Mononuclear cell (primary cell): Measurements from ENCODE around the gene DNTT. TPM values are rescaled to one million over a fixed set of nuclear protein-coding genes. Genes with fewer than 3 reads are reported as not detected.

Experiments used
- H3K27me3 ChIP-seq: 2 replicates; pipeline ENCODE4 v1.6.0; 2011; ENCODE audit warnings: low read length, control low read depth; ENCODE audit not compliant: insufficient read depth
- H3K4me1 ChIP-seq: 2 replicates; pipeline ENCODE4 v1.5.1; 2011; ENCODE audit warnings: mild to moderate bottlenecking, low read length, control low read depth; ENCODE audit not compliant: insufficient read depth
- H3K4me3 ChIP-seq: 2 replicates; pipeline ENCODE4 v1.5.1; 2011; ENCODE audit warnings: mild to moderate bottlenecking, low read length, moderate library complexity
- H3K9me3 ChIP-seq: 2 replicates; pipeline ENCODE4 v1.5.1; 2011; ENCODE audit warnings: low read depth, mild to moderate bottlenecking, control low read depth, low read length
- total RNA-seq: library from RNA; depleted of rRNA; stranded (reverse); fragments of >200 nt; gene quantifications from one replicate; pipeline ENCODE4 v1.2.3, GENCODE V29; 2012

Gene DNTT
- total RNA-seq, 1 donor = 0.10 TPM

GRCh38 chr10:96339383-96339782, 35.1 kb downstream of the DNTT start:
- H3K9me3 ChIP-seq = no peaks in the 10 kb centered on the region

GRCh38 chr10:96339956-96340904, 36.0 kb downstream of the DNTT start:
- H3K27me3 ChIP-seq = no peaks in the 10 kb centered on the region
- no peaks in the 10 kb centered on the region for H3K4me1 ChIP-seq
- H3K4me3 ChIP-seq = no peak overlapping the region
- H3K9me3 ChIP-seq = no peaks in the 10 kb centered on the region

More at GRCh38 chr10:96339383-96339782, 35.1 kb downstream of the DNTT start:
- H3K4me3 ChIP-seq = no peak overlapping the region
- no peaks in the 10 kb centered on the region for H3K4me1 ChIP-seq
- no peaks in the 10 kb centered on the region for H3K27me3 ChIP-seq

DNA sequence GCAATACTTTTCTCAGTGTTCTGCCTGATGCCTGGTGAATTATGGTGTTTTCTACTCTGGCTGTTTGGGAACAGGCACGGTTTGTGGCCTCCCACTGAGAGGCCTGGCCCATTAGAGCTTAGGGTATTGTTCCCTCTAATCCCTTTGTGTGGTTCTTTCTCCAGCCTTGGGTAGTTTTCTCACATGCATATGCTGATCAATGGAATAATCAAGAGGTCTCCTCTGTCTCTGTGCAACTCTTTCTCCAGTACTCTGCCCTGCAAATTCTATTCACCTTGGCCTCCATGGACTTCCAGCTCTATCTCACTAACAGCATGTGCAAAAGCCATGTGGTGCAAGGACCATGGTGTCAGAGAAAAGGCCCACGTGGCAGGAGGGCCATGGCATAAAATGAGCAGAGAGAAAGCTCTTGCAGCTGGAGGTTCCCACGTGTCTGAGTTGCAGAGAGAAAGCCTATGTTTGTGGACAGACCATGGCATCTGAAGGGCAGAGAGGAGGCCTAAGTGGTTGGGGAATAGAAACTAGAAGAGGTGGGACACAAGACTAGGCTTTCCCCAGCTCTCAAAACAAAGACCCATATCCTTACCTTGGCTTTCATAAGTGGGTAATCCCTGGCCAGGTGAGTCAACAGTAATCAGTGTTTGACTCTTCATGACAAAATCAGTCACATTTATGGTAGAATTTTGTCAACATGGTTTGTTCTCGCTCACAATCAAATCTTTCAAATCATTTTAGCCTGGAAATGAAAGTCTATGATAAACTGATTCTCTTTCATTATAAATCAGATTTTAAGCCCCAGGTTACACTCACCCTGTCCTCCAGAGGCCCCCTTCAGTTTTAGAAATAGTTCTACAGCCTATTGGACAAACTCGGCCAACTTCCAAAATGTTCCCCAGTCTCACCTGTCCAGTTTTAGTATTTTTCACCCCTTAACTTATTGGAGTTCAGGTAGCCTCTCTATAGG, 37.3 kb downstream of the DNTT start:
- no peaks in the 10 kb centered on the region for H3K9me3 ChIP-seq
- no peaks in the 10 kb centered on the region for H3K4me1 ChIP-seq
- H3K27me3 ChIP-seq = no peaks in the 10 kb centered on the region
- no peak overlapping the region for H3K4me3 ChIP-seq

- Histone ChIP-seq H3K9me3 (no peaks in the 10 kb centered on the region), H3K4me3 (no peak overlapping the region), H3K4me1 (no peaks in the 10 kb centered on the region), H3K27me3 (no peaks in the 10 kb centered on the region)
Measured at GRCh38 chr10:96342402-96342801, 38.2 kb downstream of the DNTT start.

- no peak overlapping the region for H3K4me3 ChIP-seq
- H3K27me3 ChIP-seq = no peaks in the 10 kb centered on the region
Measured at GRCh38 chr10:96344178-96344577, 39.9 kb downstream of the DNTT start.

DNA sequence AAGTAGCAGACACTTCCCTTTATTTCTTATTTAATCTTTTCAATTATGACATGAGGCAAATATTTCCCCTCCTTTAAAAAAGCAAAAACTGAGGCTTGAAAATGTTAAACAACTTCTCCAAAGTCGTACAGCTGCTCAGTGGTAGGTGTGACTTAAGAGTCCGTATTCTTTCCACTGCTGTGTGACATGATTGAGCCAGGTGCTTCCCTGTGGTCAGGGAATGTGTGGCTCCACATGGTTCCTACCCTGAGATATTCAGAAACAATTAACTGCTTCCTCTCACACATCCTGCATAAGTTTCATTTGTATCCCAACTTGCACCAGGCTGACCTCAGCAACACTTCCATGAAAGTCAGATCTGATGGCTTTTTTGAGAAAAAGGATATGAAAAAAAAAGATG, 41.0 kb downstream of the DNTT start:
- Histone ChIP-seq H3K4me3 (no peak overlapping the region), H3K27me3 (no peaks in the 10 kb centered on the region), H3K9me3 (no peaks in the 10 kb centered on the region), H3K4me1 (no peaks in the 10 kb centered on the region)

More at GRCh38 chr10:96344178-96344577, 39.9 kb downstream of the DNTT start:
- no peaks in the 10 kb centered on the region for H3K4me1 ChIP-seq
- H3K9me3 ChIP-seq = no peaks in the 10 kb centered on the region

DNA sequence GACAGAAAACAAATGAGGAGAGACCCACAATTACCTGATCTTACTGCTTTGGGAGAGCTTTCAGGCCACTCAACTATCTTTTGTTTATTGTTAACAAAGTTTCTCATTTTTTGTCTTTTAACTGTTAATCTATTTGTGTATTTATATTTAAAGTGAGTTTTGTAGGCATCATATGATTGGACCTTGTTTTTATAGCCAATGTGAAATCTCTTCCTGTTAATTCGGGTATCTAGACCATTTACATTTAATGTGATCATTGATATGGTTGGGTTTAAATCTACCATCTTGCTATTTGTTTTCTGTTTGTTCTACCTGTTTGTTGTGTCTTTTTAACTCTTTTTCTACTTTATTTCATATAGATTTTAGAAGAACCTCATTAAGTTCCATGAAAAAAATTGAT, 42.1 kb downstream of the DNTT start:
- Histone ChIP-seq H3K9me3 (no peaks in the 10 kb centered on the region), H3K4me1 (no peaks in the 10 kb centered on the region), H3K27me3 (peaks cover 3% of the 10 kb centered on the region), H3K4me3 (no peak overlapping the region)

- Histone ChIP-seq H3K27me3 (peaks cover 3% of the 10 kb centered on the region), H3K4me1 (no peaks in the 10 kb centered on the region), H3K4me3 (no peak overlapping the region)
Measured at GRCh38 chr10:96352027-96352426, 47.8 kb downstream of the DNTT start.

DNA sequence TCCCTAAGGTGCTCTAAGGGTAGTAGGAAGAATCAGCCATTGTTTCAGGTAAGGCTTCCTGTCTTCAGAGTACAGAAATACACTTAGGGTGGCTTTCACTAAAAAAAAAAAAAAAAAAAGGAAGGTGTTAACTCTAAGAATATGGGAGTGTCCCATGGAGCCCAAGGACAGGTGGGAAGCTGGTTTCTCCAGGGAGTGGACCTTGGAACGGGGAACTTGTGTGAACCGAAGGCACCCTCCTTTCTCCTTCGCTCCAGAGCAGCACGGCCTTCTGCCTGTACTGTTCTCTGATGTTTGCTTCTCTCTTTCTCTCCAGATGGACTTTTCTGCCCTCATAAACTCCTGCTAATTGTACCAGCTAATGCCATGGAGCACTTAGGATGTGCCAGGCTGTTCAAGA, 48.3 kb downstream of the DNTT start:
- Histone ChIP-seq H3K9me3 (no peaks in the 10 kb centered on the region), H3K4me1 (no peaks in the 10 kb centered on the region), H3K27me3 (peaks cover 3% of the 10 kb centered on the region), H3K4me3 (no peak overlapping the region)

More at GRCh38 chr10:96352027-96352426, 47.8 kb downstream of the DNTT start:
- H3K9me3 ChIP-seq = no peaks in the 10 kb centered on the region

GRCh38 chr10:96357038-96357620, 52.9 kb downstream of the DNTT start:
- Histone ChIP-seq H3K9me3 (no peaks in the 10 kb centered on the region), H3K27me3 (no peaks in the 10 kb centered on the region), H3K4me1 (no peaks in the 10 kb centered on the region), H3K4me3 (no peak overlapping the region)

GRCh38 chr10:96358851-96359540, 54.8 kb downstream of the DNTT start, which contains the start of gene OPALIN:
TSS of gene OPALIN (minus strand) at chr10:96359002. CDS start at chr10:96358896, 106 bp downstream.
- H3K4me1 ChIP-seq = no peaks in the 10 kb centered on the region
- H3K4me3 ChIP-seq = no peak within 1 kb of the TSS
- H3K27me3 ChIP-seq = no peaks in the 10 kb centered on the region
- H3K9me3 ChIP-seq = no peaks in the 10 kb centered on the region

DNA sequence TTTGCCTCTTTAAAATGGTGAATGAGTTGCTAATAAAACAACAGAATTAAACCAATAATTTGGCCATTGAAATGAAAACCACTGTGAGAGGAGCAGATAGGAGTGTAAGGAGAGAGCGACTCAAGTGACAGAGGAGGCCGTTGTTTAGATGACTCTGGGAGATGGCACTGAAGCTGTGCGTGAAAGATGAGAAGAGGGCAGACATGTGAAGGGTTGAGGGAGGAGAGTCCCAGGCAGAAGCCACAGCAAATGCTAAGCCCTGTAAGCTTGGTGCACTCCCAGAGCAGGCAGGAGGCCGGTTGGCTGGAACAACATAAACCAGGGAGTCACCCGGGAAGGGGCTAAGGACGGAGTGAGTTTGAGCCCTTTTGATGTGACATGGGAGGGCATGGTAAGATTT, 55.4 kb downstream of the DNTT start:
- no peaks in the 10 kb centered on the region for H3K4me1 ChIP-seq
- no peak overlapping the region for H3K4me3 ChIP-seq
- no peaks in the 10 kb centered on the region for H3K9me3 ChIP-seq
- no peaks in the 10 kb centered on the region for H3K27me3 ChIP-seq

DNA sequence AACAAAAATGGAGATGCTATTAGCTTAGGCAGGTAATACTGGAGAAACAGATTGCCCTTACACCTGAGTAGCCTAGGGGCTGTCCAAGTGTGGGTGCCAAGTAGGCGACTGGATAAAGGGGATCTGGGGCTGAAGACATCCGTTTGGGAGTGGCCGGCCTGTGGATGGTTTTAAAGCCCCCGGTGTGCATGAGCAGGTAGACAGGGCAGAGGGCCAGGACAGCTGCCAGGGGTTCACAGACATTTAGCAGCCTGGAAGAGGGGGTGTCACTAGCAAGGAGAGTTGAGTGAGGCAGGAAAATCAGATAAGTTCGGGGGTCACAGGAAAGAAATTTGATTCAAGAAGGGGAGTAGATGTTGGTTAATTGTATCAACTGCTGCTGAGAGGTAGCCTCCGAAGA, 56.1 kb downstream of the DNTT start:
- Histone ChIP-seq H3K4me1 (no peaks in the 10 kb centered on the region), H3K4me3 (no peak overlapping the region), H3K27me3 (no peaks in the 10 kb centered on the region), H3K9me3 (no peaks in the 10 kb centered on the region)

DNA sequence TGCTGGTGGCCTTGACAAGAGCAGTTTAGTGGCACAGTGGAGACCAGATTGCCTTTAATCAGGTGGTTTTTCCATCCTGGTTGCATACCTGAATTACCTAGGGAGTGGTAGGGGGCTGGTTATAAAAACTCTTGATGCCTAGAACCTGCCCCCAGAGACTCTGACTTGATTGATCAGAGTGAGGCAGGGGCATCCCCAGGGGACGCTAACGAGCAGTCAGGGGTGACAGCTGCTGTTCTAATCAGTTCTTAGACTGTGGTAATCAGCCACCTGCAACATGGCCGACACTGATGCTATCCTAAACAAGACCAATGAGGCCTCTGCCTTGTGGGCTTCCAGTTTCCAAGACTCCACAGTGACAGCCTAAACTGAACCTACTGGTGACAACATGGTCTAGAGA, 56.5 kb downstream of the DNTT start:
- H3K4me3 ChIP-seq = no peak overlapping the region
- H3K27me3 ChIP-seq = no peaks in the 10 kb centered on the region
- H3K9me3 ChIP-seq = no peaks in the 10 kb centered on the region
- H3K4me1 ChIP-seq = no peaks in the 10 kb centered on the region
